H1 (cell line): ENCODE results near the gene ITPR1. TPM values are rescaled to one million over a fixed set of nuclear protein-coding genes. Genes with fewer than 3 reads are reported as not detected.

Source experiments
- BACH1 ChIP-seq: IDR thresholded peaks from 2 replicates; pipeline ENCODE4 v1.6.1; 2012; ENCODE audit warnings: low read length, improper control_type of control experiment
- TAF1 ChIP-seq: IDR thresholded peaks from 2 replicates; pipeline ENCODE4 v1.6.1; 2011; ENCODE audit warnings: mild to moderate bottlenecking, low read depth, low read length
- TAF7 ChIP-seq: optimal IDR thresholded peaks from 2 replicates; pipeline ENCODE3; 2011; ENCODE audit warnings: low read depth, mild to moderate bottlenecking, inconsistent platforms, low read length, moderate library complexity, borderline replicate concordance
- polyA plus RNA-seq, 7 experiments: library from polyadenylated mRNA; depleted of rRNA in 3 of 7; stranded (reverse) in 5 of 7; unstranded in 2 of 7; fragments of >200 nt in 5 of 7; fragments of 200-250 nt in 2 of 7; gene quantifications; 1 replicate in 5 of 7; 2 replicates in 1 of 7; 4 replicates in 1 of 7; pipeline versions ENCODE4 v1.2.1 to v1.2.3, GENCODE V29; 2011 to 2013; ENCODE audit warnings: missing spikeins in 2 of 7, mixed read lengths in 2 of 7
- total RNA-seq: library from RNA; stranded (reverse); fragmentation: NEBNext Ultra II Directional; extraction: Animal tissue kit (Norgen Biotek cat#: 25700); gene quantifications from 2 replicates; pipeline ENCODE4 v1.2.1, GENCODE V29; 2021
- TF ChIP-seq, protein P1 (sequence below): fragments of 300-600 bp; sonication (generic); IDR thresholded peaks from 2 replicates; pipeline ENCODE4 v1.7.1; 2012; ENCODE audit warnings: low read length, moderate library complexity, mild to moderate bottlenecking, inconsistent platforms; ENCODE audit not compliant: insufficient replicate concordance

Gene ITPR1
- total and polyA plus RNA-seq, 2 of the 8 experiments (the other 6 are each of a cell fraction or from before 2014, with no cell fraction given): 2.5 to 16.3 TPM

GRCh38 chr3:4778740-4779139, 285.6 kb downstream of the ITPR1 start (continued):
- no peak for TF ChIP-seq BACH1
- no peak for TF ChIP-seq TAF1
- no peak for TF ChIP-seq TAF7
- TF ChIP-seq, protein P1, sequence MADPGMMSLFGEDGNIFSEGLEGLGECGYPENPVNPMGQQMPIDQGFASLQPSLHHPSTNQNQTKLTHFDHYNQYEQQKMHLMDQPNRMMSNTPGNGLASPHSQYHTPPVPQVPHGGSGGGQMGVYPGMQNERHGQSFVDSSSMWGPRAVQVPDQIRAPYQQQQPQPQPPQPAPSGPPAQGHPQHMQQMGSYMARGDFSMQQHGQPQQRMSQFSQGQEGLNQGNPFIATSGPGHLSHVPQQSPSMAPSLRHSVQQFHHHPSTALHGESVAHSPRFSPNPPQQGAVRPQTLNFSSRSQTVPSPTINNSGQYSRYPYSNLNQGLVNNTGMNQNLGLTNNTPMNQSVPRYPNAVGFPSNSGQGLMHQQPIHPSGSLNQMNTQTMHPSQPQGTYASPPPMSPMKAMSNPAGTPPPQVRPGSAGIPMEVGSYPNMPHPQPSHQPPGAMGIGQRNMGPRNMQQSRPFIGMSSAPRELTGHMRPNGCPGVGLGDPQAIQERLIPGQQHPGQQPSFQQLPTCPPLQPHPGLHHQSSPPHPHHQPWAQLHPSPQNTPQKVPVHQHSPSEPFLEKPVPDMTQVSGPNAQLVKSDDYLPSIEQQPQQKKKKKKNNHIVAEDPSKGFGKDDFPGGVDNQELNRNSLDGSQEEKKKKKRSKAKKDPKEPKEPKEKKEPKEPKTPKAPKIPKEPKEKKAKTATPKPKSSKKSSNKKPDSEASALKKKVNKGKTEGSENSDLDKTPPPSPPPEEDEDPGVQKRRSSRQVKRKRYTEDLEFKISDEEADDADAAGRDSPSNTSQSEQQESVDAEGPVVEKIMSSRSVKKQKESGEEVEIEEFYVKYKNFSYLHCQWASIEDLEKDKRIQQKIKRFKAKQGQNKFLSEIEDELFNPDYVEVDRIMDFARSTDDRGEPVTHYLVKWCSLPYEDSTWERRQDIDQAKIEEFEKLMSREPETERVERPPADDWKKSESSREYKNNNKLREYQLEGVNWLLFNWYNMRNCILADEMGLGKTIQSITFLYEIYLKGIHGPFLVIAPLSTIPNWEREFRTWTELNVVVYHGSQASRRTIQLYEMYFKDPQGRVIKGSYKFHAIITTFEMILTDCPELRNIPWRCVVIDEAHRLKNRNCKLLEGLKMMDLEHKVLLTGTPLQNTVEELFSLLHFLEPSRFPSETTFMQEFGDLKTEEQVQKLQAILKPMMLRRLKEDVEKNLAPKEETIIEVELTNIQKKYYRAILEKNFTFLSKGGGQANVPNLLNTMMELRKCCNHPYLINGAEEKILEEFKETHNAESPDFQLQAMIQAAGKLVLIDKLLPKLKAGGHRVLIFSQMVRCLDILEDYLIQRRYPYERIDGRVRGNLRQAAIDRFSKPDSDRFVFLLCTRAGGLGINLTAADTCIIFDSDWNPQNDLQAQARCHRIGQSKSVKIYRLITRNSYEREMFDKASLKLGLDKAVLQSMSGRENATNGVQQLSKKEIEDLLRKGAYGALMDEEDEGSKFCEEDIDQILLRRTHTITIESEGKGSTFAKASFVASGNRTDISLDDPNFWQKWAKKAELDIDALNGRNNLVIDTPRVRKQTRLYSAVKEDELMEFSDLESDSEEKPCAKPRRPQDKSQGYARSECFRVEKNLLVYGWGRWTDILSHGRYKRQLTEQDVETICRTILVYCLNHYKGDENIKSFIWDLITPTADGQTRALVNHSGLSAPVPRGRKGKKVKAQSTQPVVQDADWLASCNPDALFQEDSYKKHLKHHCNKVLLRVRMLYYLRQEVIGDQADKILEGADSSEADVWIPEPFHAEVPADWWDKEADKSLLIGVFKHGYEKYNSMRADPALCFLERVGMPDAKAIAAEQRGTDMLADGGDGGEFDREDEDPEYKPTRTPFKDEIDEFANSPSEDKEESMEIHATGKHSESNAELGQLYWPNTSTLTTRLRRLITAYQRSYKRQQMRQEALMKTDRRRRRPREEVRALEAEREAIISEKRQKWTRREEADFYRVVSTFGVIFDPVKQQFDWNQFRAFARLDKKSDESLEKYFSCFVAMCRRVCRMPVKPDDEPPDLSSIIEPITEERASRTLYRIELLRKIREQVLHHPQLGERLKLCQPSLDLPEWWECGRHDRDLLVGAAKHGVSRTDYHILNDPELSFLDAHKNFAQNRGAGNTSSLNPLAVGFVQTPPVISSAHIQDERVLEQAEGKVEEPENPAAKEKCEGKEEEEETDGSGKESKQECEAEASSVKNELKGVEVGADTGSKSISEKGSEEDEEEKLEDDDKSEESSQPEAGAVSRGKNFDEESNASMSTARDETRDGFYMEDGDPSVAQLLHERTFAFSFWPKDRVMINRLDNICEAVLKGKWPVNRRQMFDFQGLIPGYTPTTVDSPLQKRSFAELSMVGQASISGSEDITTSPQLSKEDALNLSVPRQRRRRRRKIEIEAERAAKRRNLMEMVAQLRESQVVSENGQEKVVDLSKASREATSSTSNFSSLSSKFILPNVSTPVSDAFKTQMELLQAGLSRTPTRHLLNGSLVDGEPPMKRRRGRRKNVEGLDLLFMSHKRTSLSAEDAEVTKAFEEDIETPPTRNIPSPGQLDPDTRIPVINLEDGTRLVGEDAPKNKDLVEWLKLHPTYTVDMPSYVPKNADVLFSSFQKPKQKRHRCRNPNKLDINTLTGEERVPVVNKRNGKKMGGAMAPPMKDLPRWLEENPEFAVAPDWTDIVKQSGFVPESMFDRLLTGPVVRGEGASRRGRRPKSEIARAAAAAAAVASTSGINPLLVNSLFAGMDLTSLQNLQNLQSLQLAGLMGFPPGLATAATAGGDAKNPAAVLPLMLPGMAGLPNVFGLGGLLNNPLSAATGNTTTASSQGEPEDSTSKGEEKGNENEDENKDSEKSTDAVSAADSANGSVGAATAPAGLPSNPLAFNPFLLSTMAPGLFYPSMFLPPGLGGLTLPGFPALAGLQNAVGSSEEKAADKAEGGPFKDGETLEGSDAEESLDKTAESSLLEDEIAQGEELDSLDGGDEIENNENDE: no peak
